Prostate gland (tissue), 2 donors: ENCODE data around the gene TARDBP.

Experiments
- CTCF ChIP-seq, 4 experiments: fragments of 200-600 bp in 2 of 4; fragments of 450-650 bp in 2 of 4; sonication (generic) in 2 of 4; IDR thresholded peaks; 1 replicate in 3 of 4; 2 replicates in 1 of 4; pipeline ENCODE4 v1.5.1; 2016 to 2019; ENCODE audit warnings: antibody characterized with exemption in 4 of 4, mild to moderate bottlenecking in 2 of 4, moderate library complexity in 2 of 4
- POLR2A ChIP-seq: fragments of 450-650 bp; IDR thresholded peaks from one replicate; pipeline ENCODE4 v1.6.1; 2016; ENCODE audit warnings: antibody characterized with exemption, mild to moderate bottlenecking
- POLR2AphosphoS5 ChIP-seq: sonication (generic); formaldehyde crosslinking; IDR thresholded peaks from one replicate; pipeline ENCODE4 v1.6.1; 2017; ENCODE audit warnings: antibody characterized with exemption

DNA sequence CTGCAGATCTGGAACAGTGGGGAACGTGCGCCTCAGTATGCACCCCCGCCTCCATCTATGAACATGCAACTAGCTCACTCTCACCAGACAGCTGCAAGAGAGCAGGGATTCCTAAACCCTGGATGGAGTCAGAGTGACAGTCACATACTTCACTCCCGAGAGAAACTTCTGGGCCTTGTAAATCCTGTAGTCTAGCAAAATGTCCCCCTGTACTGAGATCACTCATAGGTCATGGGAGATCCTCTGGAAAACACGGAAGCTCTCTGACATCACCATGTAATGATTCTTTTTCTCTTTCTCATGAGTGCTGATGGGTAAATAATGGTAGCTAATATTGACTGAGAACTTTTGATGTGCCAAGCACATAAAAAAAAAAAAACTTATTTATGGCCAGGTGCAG lies 23.4 kb upstream of the TARDBP start:
- TF ChIP-seq POLR2A (no peak), CTCF (IDR thresholded peaks at IDR 0.05) (no peak), POLR2AphosphoS5 (no peak)
